ENCODE data around the gene FKBP1C. TPM values are rescaled to one million over a fixed set of nuclear protein-coding genes. Genes with fewer than 3 reads are reported as not detected.
"Not testable (repeated sequence)": the region's sequence is repeated elsewhere in the genome, so short reads cannot be mapped to it uniquely, and the experiment has no call there.

Gene FKBP1C
- total and polyA plus RNA-seq, 4 donors, result 0.15 to 2.5 (median 0.64) TPM

- Histone ChIP-seq H3K9me3 (ENCODE audit: control insufficient read depth in 4 of 4, insufficient read depth in 3 of 4, low read length in 3 of 4) (no peaks in the 10 kb centered on the region), H3K4me3 (no peak overlapping the region), H3K27ac (ENCODE audit: low read depth in 1 of 2, low read length in 1 of 2) (no peak overlapping the region), H3K27me3 (ENCODE audit: control insufficient read depth in 3 of 3, insufficient read depth in 3 of 3, low read length in 2 of 3) (no peaks in the 10 kb centered on the region), H3K36me3 (ENCODE audit: control insufficient read depth in 4 of 4, insufficient read depth in 4 of 4, low read length in 4 of 4) (no peaks in the 10 kb centered on the region), H3K4me1 (ENCODE audit: control insufficient read depth in 5 of 5, insufficient read depth in 5 of 5, low read length in 5 of 5) (no peaks in the 10 kb centered on the region), H3K9ac (ENCODE audit: insufficient read depth in 1 of 2, low read length in 2 of 2) (no peak overlapping the region)
- ATAC-seq (ENCODE audit: insufficient read depth, low FRiP score), result no peak
- no peak for DNase-seq
- TF ChIP-seq CTCF (IDR thresholded peaks at IDR 0.05; ENCODE audit: control extremely low read depth, extremely low read depth), result no peak
Measured at GRCh38 chr6:63197741-63198140, 13.5 kb upstream of the FKBP1C start.

DNA sequence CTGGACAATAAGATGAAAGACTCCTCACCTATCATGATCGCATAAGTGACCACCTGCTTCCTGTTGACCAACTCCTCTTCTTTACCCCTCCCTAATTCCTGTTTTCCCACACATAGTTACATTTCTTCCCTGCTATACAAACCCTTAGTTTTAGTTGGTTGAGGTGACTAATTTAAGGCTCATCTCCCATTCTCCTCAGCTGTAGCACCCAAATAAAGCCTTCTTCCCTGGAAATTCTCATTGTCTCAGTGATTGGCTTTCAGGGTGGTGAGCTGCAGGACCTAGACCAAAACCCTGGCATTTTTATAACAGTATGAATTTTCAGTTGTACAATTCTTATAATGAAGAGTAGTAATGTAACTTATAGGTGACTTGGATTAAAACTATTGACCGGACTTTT lies 2.1 kb downstream of the FKBP1C start:
- TF ChIP-seq CTCF (IDR thresholded peaks at IDR 0.05; ENCODE audit: control extremely low read depth, extremely low read depth), result no peak
- Histone ChIP-seq H3K27ac (ENCODE audit: low read depth in 1 of 2, low read length in 1 of 2) (no peak overlapping the region), H3K27me3 (ENCODE audit: control insufficient read depth in 3 of 3, insufficient read depth in 3 of 3, low read length in 2 of 3) (no peaks in the 10 kb centered on the region), H3K9ac (ENCODE audit: insufficient read depth in 1 of 2, low read length in 2 of 2) (no peak overlapping the region), H3K4me1 (ENCODE audit: control insufficient read depth in 5 of 5, insufficient read depth in 5 of 5, low read length in 5 of 5) (no peaks in the 10 kb centered on the region), H3K9me3 (ENCODE audit: control insufficient read depth in 4 of 4, insufficient read depth in 3 of 4, low read length in 3 of 4) (peaks cover 0 to 6% (median 5%) of the 10 kb centered on the region in 4 donors), H3K4me3 (no peak overlapping the region), H3K36me3 (ENCODE audit: control insufficient read depth in 4 of 4, insufficient read depth in 4 of 4, low read length in 4 of 4) (no peaks in the 10 kb centered on the region)
- ATAC-seq (ENCODE audit: insufficient read depth, low FRiP score) (no peak), DNase-seq (no peak)
- 84 to 89% methylated on average over 2 of the region's 2 CpGs for WGBS, 2 donors

GRCh38 chr6:63214816-63215215 lies 3.5 kb downstream of the FKBP1C start:
- DNase-seq, result no peak
- WGBS, 2 donors, result 28 to 49% methylated on average over 3 of the region's 3 CpGs
- H3K27me3 ChIP-seq (ENCODE audit: control insufficient read depth in 3 of 3, insufficient read depth in 3 of 3, low read length in 2 of 3), result no peaks in the 10 kb centered on the region
- TF ChIP-seq CTCF (IDR thresholded peaks at IDR 0.05; ENCODE audit: control extremely low read depth, extremely low read depth), result no peak
- no peak overlapping the region for H3K27ac ChIP-seq (ENCODE audit: low read depth in 1 of 2, low read length in 1 of 2)
- H3K9me3 ChIP-seq (ENCODE audit: control insufficient read depth in 4 of 4, insufficient read depth in 3 of 4, low read length in 3 of 4), result peaks cover 0 to 6% (median 5%) of the 10 kb centered on the region in 4 donors
- H3K36me3 ChIP-seq (ENCODE audit: control insufficient read depth in 4 of 4, insufficient read depth in 4 of 4, low read length in 4 of 4), result no peaks in the 10 kb centered on the region
- no peak overlapping the region for H3K9ac ChIP-seq (ENCODE audit: insufficient read depth in 1 of 2, low read length in 2 of 2)
- no peak overlapping the region for H3K4me3 ChIP-seq
- H3K4me1 ChIP-seq (ENCODE audit: control insufficient read depth in 5 of 5, insufficient read depth in 5 of 5, low read length in 5 of 5), result no peaks in the 10 kb centered on the region
- no peak for ATAC-seq (ENCODE audit: insufficient read depth, low FRiP score)

- H3K9ac ChIP-seq (ENCODE audit: insufficient read depth in 1 of 2, low read length in 2 of 2), result no peak overlapping the region
- H3K4me1 ChIP-seq (ENCODE audit: control insufficient read depth in 5 of 5, insufficient read depth in 5 of 5, low read length in 5 of 5), result no peaks in the 10 kb centered on the region
- no peak overlapping the region for H3K4me3 ChIP-seq
- no peak for TF ChIP-seq CTCF (IDR thresholded peaks at IDR 0.05; ENCODE audit: control extremely low read depth, extremely low read depth)
- ATAC-seq (ENCODE audit: insufficient read depth, low FRiP score) (no peak), DNase-seq (no peak)
- H3K27me3 ChIP-seq (ENCODE audit: control insufficient read depth in 3 of 3, insufficient read depth in 3 of 3, low read length in 2 of 3), result no peaks in the 10 kb centered on the region
- no peaks in the 10 kb centered on the region for H3K36me3 ChIP-seq (ENCODE audit: control insufficient read depth in 4 of 4, insufficient read depth in 4 of 4, low read length in 4 of 4)
- 73 to 82% methylated on average over 2 of the region's 2 CpGs for WGBS, 2 donors
- H3K9me3 ChIP-seq (ENCODE audit: control insufficient read depth in 4 of 4, insufficient read depth in 3 of 4, low read length in 3 of 4), result peaks cover 0 to 8% (median 0%) of the 10 kb centered on the region in 4 donors
- no peak overlapping the region for H3K27ac ChIP-seq (ENCODE audit: low read depth in 1 of 2, low read length in 1 of 2)
Measured at GRCh38 chr6:63224179-63224578, 12.9 kb downstream of the FKBP1C start.

DNA sequence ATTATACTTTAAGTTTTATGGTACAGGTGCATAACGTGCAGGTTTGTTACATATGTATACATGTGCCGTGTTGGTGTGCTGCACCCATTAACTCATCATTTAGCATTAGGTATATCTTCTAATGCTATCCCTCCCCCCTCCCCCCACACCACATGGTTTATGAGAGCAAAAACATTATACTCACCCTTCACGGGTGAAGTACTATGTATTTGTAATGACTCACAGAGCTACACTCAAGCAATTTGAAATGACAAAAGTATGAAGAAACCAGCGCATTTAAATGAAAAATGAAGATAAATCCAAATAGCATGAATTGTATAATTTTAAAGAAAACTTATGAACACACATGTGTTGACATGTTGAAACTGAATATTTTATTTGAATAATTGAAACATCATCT lies 14.7 kb downstream of the FKBP1C start:
- ATAC-seq (ENCODE audit: insufficient read depth, low FRiP score), result not testable (repeated sequence)

More for the DNA sequence above, 14.7 kb downstream of the FKBP1C start:
- peaks cover 0 to 10% (median 0%) of the 10 kb centered on the region in 4 donors for H3K9me3 ChIP-seq (ENCODE audit: control insufficient read depth in 4 of 4, insufficient read depth in 3 of 4, low read length in 3 of 4)
- not testable (repeated sequence) for H3K27me3 ChIP-seq (ENCODE audit: control insufficient read depth in 3 of 3, insufficient read depth in 3 of 3, low read length in 2 of 3); H3K9ac ChIP-seq (ENCODE audit: insufficient read depth in 1 of 2, low read length in 2 of 2); DNase-seq; H3K36me3 ChIP-seq (ENCODE audit: control insufficient read depth in 4 of 4, insufficient read depth in 4 of 4, low read length in 4 of 4); H3K4me3 ChIP-seq; H3K27ac ChIP-seq (ENCODE audit: low read depth in 1 of 2, low read length in 1 of 2); H3K4me1 ChIP-seq (ENCODE audit: control insufficient read depth in 5 of 5, insufficient read depth in 5 of 5, low read length in 5 of 5)
- WGBS, 2 donors, result 62 to 63% methylated on average over 4 of the region's 4 CpGs
